ENCODE data around the gene FAM184B.

DNA sequence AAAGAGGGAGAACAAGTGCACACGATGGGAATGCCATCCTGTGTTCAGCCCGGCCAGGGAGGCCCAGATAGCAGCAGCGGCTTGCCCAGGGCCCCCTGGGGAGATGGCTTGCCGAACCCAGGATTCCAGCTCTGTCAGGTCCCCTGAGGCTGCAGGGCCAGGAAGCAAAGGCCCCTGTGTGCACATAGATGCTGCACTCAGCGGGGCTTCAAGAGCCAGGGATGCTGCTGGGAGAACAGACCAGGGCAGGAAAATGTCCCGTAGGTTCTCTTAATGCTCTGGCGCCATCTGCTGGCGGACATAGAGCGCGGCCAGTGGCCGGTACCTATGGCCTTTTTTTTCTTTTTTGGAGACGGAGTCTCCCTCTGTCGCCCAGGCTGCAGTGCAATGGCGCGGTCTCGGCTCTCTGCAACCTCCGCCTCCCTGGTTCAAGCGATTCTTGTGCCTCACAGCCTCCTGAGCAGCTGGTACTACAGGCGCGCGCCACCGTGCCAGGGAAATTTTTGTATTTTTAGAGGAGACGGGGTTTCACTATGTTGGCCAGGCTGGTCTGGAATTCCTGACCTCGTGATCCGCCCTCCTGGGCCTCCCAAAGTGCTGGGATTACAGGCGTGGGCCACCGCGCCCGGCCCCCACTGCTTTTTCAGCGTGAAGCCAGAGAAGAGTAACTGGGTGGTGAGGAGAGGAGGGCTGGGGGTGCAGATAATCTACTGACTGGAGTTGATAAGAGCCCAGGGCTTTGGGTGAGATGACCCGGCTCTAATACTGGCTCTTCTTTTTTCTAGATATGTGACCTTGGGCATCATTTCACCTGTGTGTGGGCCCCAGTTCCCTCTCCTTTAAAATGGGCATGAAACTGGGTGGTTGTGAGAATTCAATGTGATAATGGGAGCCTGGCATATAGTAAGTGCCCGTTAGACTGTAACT is 144.5 kb downstream of the FAM184B start:
- TF ChIP-seq CTCF (IDR thresholded peaks at IDR 0.05; ENCODE audit: poor library complexity) (peak; percentile 89), EZH2 (IDR thresholded peaks at IDR 0.05; ENCODE audit: borderline replicate concordance) (no peak), EZH2phosphoT487 (IDR thresholded peaks at IDR 0.05; ENCODE audit: low read depth, severe bottlenecking, unreplicated experiment) (no peak)
